Measurements from ENCODE around the gene OR2V1.

DNA sequence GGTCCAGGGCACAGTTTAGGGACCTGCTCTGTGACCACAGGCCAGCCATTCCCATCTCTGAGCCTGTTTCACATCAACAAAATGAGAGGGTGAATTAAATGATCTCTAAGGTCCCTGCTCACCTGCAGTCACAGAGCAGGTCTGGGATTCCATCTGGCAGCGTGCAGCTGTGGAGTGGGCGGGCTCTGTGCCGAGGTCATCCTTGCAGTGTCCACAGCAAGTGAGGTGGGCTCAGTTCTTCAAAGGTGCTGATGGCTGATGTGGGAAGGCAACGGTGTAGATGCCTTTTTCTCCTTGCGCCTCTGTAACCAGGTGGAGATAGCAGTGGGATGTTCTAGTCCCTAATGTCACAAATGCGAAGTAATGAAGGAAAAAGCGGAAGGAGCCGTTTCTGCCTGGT is 11.9 kb downstream of the OR2V1 start:
- TF ChIP-seq, protein P1, sequence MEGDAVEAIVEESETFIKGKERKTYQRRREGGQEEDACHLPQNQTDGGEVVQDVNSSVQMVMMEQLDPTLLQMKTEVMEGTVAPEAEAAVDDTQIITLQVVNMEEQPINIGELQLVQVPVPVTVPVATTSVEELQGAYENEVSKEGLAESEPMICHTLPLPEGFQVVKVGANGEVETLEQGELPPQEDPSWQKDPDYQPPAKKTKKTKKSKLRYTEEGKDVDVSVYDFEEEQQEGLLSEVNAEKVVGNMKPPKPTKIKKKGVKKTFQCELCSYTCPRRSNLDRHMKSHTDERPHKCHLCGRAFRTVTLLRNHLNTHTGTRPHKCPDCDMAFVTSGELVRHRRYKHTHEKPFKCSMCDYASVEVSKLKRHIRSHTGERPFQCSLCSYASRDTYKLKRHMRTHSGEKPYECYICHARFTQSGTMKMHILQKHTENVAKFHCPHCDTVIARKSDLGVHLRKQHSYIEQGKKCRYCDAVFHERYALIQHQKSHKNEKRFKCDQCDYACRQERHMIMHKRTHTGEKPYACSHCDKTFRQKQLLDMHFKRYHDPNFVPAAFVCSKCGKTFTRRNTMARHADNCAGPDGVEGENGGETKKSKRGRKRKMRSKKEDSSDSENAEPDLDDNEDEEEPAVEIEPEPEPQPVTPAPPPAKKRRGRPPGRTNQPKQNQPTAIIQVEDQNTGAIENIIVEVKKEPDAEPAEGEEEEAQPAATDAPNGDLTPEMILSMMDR (IDR thresholded peaks at IDR 0.05), result no peak
- TF ChIP-seq POLR2A (IDR thresholded peaks at IDR 0.05) (no peak), EP300 (IDR thresholded peaks at IDR 0.05) (no peak)

All from upper lobe of left lung (tissue), 4 donors.